PC-3 (cell line): ENCODE measurements around the gene TCF21. TPM values are rescaled to one million over a fixed set of nuclear protein-coding genes. Genes with fewer than 3 reads are reported as not detected.
A peak's percentile ranks its signal among the peaks of the same experiment; 100 is the strongest.
"Not testable (repeated sequence)": the region's sequence is repeated elsewhere in the genome, so short reads cannot be mapped to it uniquely, and the experiment has no call there.

Experiments used
- ATAC-seq: fragments of 200-7000 bp; cut with Tn5 transposase; 2 replicates; pipeline ENCODE4 v1.9.1; 2020; ENCODE audit warnings: mild to moderate bottlenecking, moderate library complexity
- BruUV-seq: library from RNA; stranded (reverse); fragments of 400-500 nt; replicated peaks from 2 replicates; lab custom pipeline; 2021; lab: Mats Ljungman, UMichigan
- CTCF ChIA-PET: fragments of 300-600 bp; sonication (Branson Sonifier 250); formaldehyde crosslinking; loops from one replicate; lab custom pipeline; 2022; ENCODE audit warnings: antibody characterized with exemption; lab: Charles Lee
- POLR2A ChIA-PET: fragments of 300-600 bp; sonication (Branson Sonifier 250); formaldehyde crosslinking; loops from one replicate; lab custom pipeline; 2022; ENCODE audit warnings: antibody characterized with exemption; ENCODE audit not compliant: unreplicated experiment; lab: Charles Lee
- DNase-seq: peaks from one replicate; pipeline ENCODE4 v3.0.0-alpha.2; 2015
- H2AFZ ChIP-seq: fragments of 300-600 bp; sonication (generic); 2 replicates; pipeline ENCODE4 v1.6.0; 2016; ENCODE audit warnings: antibody characterized with exemption, low read length
- H3F3A ChIP-seq: fragments of 300-600 bp; sonication (generic); one replicate; pipeline ENCODE4 v1.6.0; 2017; ENCODE audit warnings: antibody characterized with exemption, low read length, control low read depth, mild to moderate bottlenecking; ENCODE audit not compliant: unreplicated experiment
- H3K27ac ChIP-seq: fragments of 300-600 bp; sonication (generic); 2 replicates; pipeline ENCODE4 v1.5.1; 2016; ENCODE audit warnings: mild to moderate bottlenecking, low read length
- H3K27me3 ChIP-seq: fragments of 300-600 bp; sonication (generic); 2 replicates; pipeline ENCODE4 v1.6.1; 2016; ENCODE audit warnings: low read length, mixed read lengths
- H3K36me3 ChIP-seq: fragments of 300-600 bp; sonication (generic); 2 replicates; pipeline ENCODE4 v1.6.1; 2016; ENCODE audit warnings: low read depth, mixed run types, low read length, mixed read lengths
- H3K4me1 ChIP-seq: fragments of 300-600 bp; sonication (generic); 2 replicates; pipeline ENCODE4 v1.5.1; 2016; ENCODE audit warnings: low read length; ENCODE audit not compliant: insufficient read depth
- H3K4me2 ChIP-seq: fragments of 300-600 bp; sonication (generic); 2 replicates; pipeline ENCODE4 v1.6.0; 2016; ENCODE audit warnings: low read length
- H3K4me3 ChIP-seq: fragments of 300-600 bp; sonication (generic); 2 replicates; pipeline ENCODE4 v1.5.1; 2016; ENCODE audit warnings: mild to moderate bottlenecking, low read length, mixed read lengths
- H3K79me2 ChIP-seq: fragments of 300-600 bp; sonication (generic); 2 replicates; pipeline ENCODE4 v1.6.1; 2017; ENCODE audit warnings: low read length, mixed read lengths
- H3K9ac ChIP-seq: fragments of 300-600 bp; sonication (generic); 2 replicates; pipeline ENCODE4 v1.6.0; 2016; ENCODE audit warnings: mild to moderate bottlenecking, low read length
- H3K9me2 ChIP-seq: fragments of 300-600 bp; sonication (generic); replicated peaks from 2 replicates; pipeline ENCODE4 v1.6.1; 2016; ENCODE audit warnings: mixed run types, low read length, mixed read lengths
- H3K9me3 ChIP-seq: fragments of 300-600 bp; sonication (generic); 2 replicates; pipeline ENCODE4 v1.6.1; 2016; ENCODE audit warnings: low read length, mixed read lengths
- H4K20me1 ChIP-seq: fragments of 300-600 bp; sonication (generic); 2 replicates; pipeline ENCODE4 v1.6.1; 2016; ENCODE audit warnings: low read length, mixed read lengths
- CTCF ChIP-seq: fragments of 300-600 bp; sonication (generic); conservative IDR thresholded peaks from 2 replicates; pipeline ENCODE4 v1.5.1; 2017; ENCODE audit warnings: antibody characterized with exemption, low read depth, mild to moderate bottlenecking, low read length
- EZH2 ChIP-seq: fragments of 300-600 bp; sonication (generic); IDR thresholded peaks from one replicate; pipeline ENCODE4 v1.6.1; 2017; ENCODE audit warnings: antibody characterized with exemption, mild to moderate bottlenecking, low read length; ENCODE audit not compliant: unreplicated experiment
- EZH2phosphoT487 ChIP-seq: fragments of 300-600 bp; sonication (generic); IDR thresholded peaks from 2 replicates; pipeline ENCODE4 v1.6.1; 2018; ENCODE audit warnings: mild to moderate bottlenecking, antibody characterized with exemption, low read length, borderline replicate concordance
- intact Hi-C: fragments of 100-400 bp; cut with micrococcal nuclease; formaldehyde crosslinking; loops from 2 replicates; pipeline ENCODE4 v1.9.0; 2023
- total RNA-seq: library from RNA; depleted of rRNA; stranded (reverse); fragments of >200 nt; gene quantifications from 2 replicates; pipeline ENCODE4 v1.2.3, GENCODE V29; 2014

Gene TCF21
- total RNA-seq, 1 experiment from 2014 or later, result not detected

DNA sequence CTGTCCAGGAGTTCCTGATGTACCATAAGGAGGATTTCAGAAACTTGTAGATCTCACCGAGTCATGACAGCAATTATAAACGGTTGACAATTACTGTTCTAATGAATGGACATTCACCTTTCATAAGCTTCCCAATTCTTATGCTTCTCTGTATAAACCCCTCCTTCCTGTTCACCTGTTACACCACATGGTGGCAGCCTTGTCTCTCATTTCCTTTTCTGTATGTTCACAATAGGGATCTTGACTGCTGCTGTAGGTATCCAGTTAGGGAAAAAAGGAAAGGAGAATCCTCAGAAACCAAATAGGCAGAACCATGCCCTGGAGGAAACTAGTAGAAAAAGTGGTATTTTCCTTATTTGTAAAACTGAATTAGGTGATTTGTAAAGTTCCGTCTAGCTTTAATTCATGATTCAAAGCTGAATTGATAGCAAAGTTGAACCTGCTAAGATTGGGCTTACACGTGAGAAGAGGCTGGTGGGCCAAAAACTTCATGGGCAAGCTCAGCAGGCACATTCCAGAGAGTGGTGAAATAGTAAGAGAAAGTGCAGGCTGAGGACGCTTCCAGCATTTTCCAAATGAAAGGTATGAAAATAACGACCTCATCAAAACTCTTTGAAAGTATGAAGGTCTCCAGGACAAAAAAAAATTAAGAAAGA, 35.2 kb downstream of the TCF21 start:
- TF ChIP-seq EZH2, result no peak
- no peak for TF ChIP-seq EZH2phosphoT487
- peak; percentile 88 for TF ChIP-seq CTCF
- Histone ChIP-seq H3K4me3 (no peak overlapping the region), H3K4me2 (no peak overlapping the region), H3K79me2 (no peaks in the 10 kb centered on the region), H3K36me3 (no peaks in the 10 kb centered on the region), H3K4me1 (no peaks in the 10 kb centered on the region), H3K27me3 (no peaks in the 10 kb centered on the region), H2AFZ (no peak overlapping the region), H3K9me3 (no peaks in the 10 kb centered on the region), H4K20me1 (no peaks in the 10 kb centered on the region), H3K9ac (no peak overlapping the region), H3K27ac (no peak overlapping the region), H3F3A (no peaks in the 10 kb centered on the region), H3K9me2 (no peaks in the 10 kb centered on the region)
- peak; percentile 88 for ATAC-seq
- DNase-seq, result peak; percentile 76
- intact Hi-C loops, result loop anchor here (1.0 to 2.0 kb wide), 3 partner anchors 49 to 173 kb away; no protein-coding TSS in a partner anchor
- ChIA-PET POLR2A (no interaction called here), CTCF (interaction anchor here (0.5 to 3.6 kb wide), 9 partner anchors 38 to 355 kb away, joined by 3 to 52 read pairs (median 3); no protein-coding TSS in a partner anchor)
- BruUV-seq, result no TSS peak

DNA sequence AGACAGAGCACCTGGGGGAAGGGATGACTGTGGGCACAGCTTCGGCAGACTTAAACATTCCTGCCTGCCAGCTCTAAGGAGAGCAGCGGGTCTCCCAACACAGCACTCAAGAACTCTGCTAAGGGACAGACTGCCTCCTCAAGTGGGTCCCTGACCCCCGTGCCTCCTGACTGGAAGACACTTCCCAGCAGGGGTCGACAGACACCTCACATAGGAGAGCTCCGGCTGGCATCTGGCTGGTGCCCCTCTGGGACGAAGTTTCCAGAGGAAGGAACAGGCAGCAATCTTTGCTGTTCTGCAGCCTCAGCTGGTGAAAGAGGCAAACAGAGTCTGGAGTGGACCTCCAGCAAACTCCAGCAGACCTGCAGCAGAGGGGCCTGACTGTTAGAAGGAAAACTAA, 42.3 kb downstream of the TCF21 start:
- H3K9ac ChIP-seq, H3K36me3 ChIP-seq, ATAC-seq, POLR2A ChIA-PET, intact Hi-C loops, H3K9me2 ChIP-seq, DNase-seq, H4K20me1 ChIP-seq, H3K4me2 ChIP-seq, H3K4me1 ChIP-seq, H3K27me3 ChIP-seq, H3K9me3 ChIP-seq, H2AFZ ChIP-seq, H3F3A ChIP-seq, BruUV-seq, H3K27ac ChIP-seq, H3K4me3 ChIP-seq, H3K79me2 ChIP-seq, CTCF ChIA-PET: not testable (repeated sequence)

GRCh38 chr6:133936352-133936751, 47.4 kb downstream of the TCF21 start:
- CTCF ChIA-PET, H3K4me3 ChIP-seq, intact Hi-C loops: not testable (repeated sequence)

More at GRCh38 chr6:133936352-133936751, 47.4 kb downstream of the TCF21 start:
- H3F3A ChIP-seq, H3K9ac ChIP-seq, H4K20me1 ChIP-seq, BruUV-seq, H3K4me1 ChIP-seq, POLR2A ChIA-PET, H3K27ac ChIP-seq, ATAC-seq, H3K9me3 ChIP-seq, H3K9me2 ChIP-seq, H3K4me2 ChIP-seq, H3K79me2 ChIP-seq, H3K27me3 ChIP-seq, DNase-seq, H3K36me3 ChIP-seq, H2AFZ ChIP-seq: not testable (repeated sequence)
